Activated CD4-positive, alpha-beta memory T cell treated with anti-CD3 and anti-CD28 coated beads for 36 hours (primary cell): ENCODE measurements around the gene FAF1. TPM values are rescaled to one million over a fixed set of nuclear protein-coding genes. Genes with fewer than 3 reads are reported as not detected.
A peak's percentile ranks its signal among the peaks of the same experiment; 100 is the strongest.
"Not testable (repeated sequence)": the region's sequence is repeated elsewhere in the genome, so short reads cannot be mapped to it uniquely, and the experiment has no call there.

ENCODE experiments used
- CTCF ChIA-PET: fragments of 350-600 bp; sonication (Branson Sonifier 250); formaldehyde crosslinking; loops from one replicate; lab custom pipeline; 2021; ENCODE audit warnings: antibody characterized with exemption, inconsistent platforms; lab: Charles Lee
- POLR2A ChIA-PET: fragments of 350-600 bp; sonication (Branson Sonifier 250); formaldehyde crosslinking; loops from one replicate; lab custom pipeline; 2021; ENCODE audit warnings: antibody characterized with exemption; lab: Charles Lee
- DNase-seq: peaks from one replicate; pipeline ENCODE4 v3.0.0-alpha.2; 2020
- H3K27ac Mint-ChIP-seq: one replicate; pipeline ENCODE4 v1.8.0; 2021; ENCODE audit warnings: mixed read lengths
- H3K27me3 Mint-ChIP-seq: one replicate; pipeline ENCODE4 v1.8.0; 2021; ENCODE audit warnings: mixed read lengths
- H3K36me3 Mint-ChIP-seq: one replicate; pipeline ENCODE4 v1.8.0; 2021; ENCODE audit warnings: mixed read lengths
- H3K4me1 Mint-ChIP-seq: one replicate; pipeline ENCODE4 v1.8.0; 2021; ENCODE audit warnings: low read depth, mixed read lengths
- H3K4me3 Mint-ChIP-seq: one replicate; pipeline ENCODE4 v1.8.0; 2021; ENCODE audit warnings: mild to moderate bottlenecking, mixed read lengths
- H3K9me3 Mint-ChIP-seq: one replicate; pipeline ENCODE4 v1.8.0; 2021; ENCODE audit warnings: mixed read lengths
- intact Hi-C: fragments of 100-400 bp; cut with micrococcal nuclease; formaldehyde crosslinking; loops from one replicate; pipeline ENCODE4 v1.15.1; 2023
- total RNA-seq, 2 experiments: library from RNA; stranded (reverse); gene quantifications; one replicate each; pipeline ENCODE4 v1.2.3, GENCODE V29; 2021

Gene FAF1
- 10 to 100 TPM; 77.0 to 84.6 TPM for total RNA-seq

DNA sequence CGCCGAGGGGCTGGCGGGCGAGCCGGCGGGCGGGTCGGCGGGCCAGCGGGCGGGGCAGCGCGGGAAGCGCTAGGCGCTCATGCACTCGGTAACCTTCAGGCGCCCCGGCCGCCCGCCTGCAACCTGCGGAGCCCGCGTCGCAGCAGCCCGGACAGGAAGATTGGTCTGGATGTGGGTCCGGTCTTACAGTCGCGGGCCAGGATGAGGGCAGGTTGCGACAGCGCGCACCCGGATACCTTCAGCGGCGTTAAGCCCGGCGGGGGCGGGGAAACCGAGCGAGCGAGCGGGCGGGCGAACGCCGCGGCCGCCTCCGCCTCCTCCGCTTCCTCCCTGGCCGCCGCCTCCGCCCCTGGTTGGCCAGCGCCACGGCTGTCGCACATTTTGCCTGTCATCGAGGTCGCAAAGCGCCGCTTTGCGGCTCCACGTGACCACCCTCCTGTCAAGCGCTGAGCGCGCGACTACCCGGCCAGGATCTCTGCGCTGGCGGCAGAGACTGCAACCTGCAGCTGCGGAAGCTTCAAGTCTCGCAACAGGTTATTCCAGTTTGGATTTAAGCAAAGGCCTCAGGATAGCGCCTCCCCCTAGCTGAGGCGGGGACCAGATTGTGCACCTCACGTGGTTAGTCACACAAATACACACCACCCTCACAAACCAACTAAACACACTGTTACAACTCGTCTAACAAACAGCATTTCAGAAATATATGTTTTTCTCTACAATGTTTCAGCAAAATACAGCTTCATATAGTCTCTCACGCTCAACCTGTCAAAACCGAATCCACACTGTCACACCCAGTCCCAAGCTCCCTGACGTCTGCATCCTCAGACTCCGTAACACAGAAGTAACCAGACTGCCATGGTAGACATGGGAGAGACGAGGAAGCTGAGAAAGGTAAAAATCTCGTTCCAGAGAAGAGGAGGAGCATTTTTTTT is at the start of gene FAF1:
Gene FAF1, minus strand, starts transcription at position 355 of the 932 bp plus-strand sequence. CDS start 456 bp downstream, outside the sequence.
- peaks cover 1% of the 10 kb centered on the region for H3K36me3 Mint-ChIP-seq
- peaks cover 21% of the 10 kb centered on the region for H3K4me1 Mint-ChIP-seq
- peak within 1 kb of the TSS; percentile 85 for H3K4me3 Mint-ChIP-seq
- peak within 1 kb of the TSS; percentile 84 for H3K27ac Mint-ChIP-seq
- H3K9me3 Mint-ChIP-seq = no peaks in the 10 kb centered on the region
- H3K27me3 Mint-ChIP-seq = no peaks in the 10 kb centered on the region
- POLR2A ChIA-PET = interaction anchor here (0.6 to 1.6 kb wide), 3 partner anchors 10 to 106 kb away, joined by 3 to 20 read pairs (median 3); partner anchors contain the start of gene CDKN2C
- peak; percentile 98 for DNase-seq
- intact Hi-C loops = loop anchor here (1.0 to 10.0 kb wide), 5 partner anchors 8 to 915 kb away; partner anchors contain the start of genes DMRTA2, NRDC and RNF11
- CTCF ChIA-PET = interaction anchor here (1.1 to 3.8 kb wide), 5 partner anchors 9 to 228 kb away, joined by 4 to 25 read pairs (median 7); partner anchors contain the start of gene CDKN2C

DNA sequence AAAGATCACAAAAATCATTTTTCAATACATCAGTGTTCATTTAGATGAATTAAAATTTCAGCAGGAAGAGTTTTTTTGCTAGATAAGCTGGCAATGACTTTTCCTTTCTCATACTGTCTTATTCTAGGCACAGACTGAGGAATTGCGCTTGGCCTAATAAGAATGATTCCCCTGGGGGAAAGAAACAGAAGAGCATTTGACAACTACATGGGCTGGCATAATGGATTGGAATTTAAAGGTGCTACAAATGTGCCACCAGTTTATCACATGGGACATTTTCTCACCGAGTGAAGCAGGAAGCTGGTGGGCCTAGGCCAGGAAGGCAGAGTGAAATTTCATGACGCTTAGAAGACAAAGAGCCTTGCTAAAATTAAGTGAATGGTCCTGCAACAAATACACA is 49.3 kb upstream of the FAF1 start:
- ChIA-PET POLR2A (no interaction called here), CTCF (no interaction called here)
- Mint-ChIP-seq H3K36me3 (no peaks in the 10 kb centered on the region), H3K27me3 (no peaks in the 10 kb centered on the region), H3K4me3 (no peak overlapping the region), H3K27ac (no peak overlapping the region), H3K9me3 (peaks cover 7% of the 10 kb centered on the region), H3K4me1 (no peaks in the 10 kb centered on the region)
- intact Hi-C loops = no loop called here
- DNase-seq = no peak

DNA sequence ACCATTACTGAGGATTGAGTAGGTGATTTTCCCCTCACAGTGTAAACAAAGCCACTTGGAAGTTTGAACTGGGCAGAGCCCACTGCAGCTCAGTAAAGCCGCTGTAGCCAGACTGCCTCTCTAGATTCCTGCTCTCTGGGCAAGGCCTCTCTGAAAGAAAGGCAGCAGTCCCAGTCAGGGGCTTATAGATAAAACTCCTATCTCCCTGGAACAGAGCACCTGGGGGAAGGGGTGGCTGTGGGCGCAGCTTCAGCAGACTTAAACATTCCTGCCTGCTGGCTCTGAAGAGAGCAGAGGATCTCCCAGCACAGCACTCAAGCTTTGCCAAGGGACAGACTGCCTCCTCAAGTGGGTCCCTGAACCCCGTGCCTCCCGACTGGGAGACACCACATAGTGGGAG is 45.5 kb upstream of the FAF1 start:
- H3K36me3 Mint-ChIP-seq, H3K4me1 Mint-ChIP-seq, H3K9me3 Mint-ChIP-seq, CTCF ChIA-PET, H3K27me3 Mint-ChIP-seq, H3K4me3 Mint-ChIP-seq, POLR2A ChIA-PET, DNase-seq, H3K27ac Mint-ChIP-seq, intact Hi-C loops: not testable (repeated sequence)

DNA sequence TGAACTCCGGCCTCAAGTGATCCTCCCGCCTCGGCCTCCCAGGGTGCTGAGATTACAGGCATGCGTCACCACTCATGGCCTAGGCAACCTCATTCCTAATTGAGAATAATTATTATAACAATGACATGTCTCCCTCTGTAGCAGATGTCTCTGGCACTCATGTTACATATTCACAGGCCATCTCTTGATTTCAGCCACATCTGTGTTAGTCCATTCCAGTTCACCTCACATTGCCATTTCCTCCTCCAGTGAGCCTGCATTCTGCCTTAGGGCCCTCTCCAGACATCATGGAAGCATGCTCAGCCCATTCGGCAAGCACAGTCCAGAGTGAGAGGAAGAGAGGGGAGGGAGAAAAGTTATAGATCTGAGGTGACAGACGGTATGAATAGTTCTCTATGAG is 42.4 kb upstream of the FAF1 start:
- no peak overlapping the region for H3K27ac Mint-ChIP-seq
- intact Hi-C loops = no loop called here
- no peak for DNase-seq
- H3K9me3 Mint-ChIP-seq = no peaks in the 10 kb centered on the region
- no peaks in the 10 kb centered on the region for H3K36me3 Mint-ChIP-seq
- H3K4me3 Mint-ChIP-seq = no peak overlapping the region
- POLR2A ChIA-PET = no interaction called here
- CTCF ChIA-PET = no interaction called here
- H3K4me1 Mint-ChIP-seq = no peaks in the 10 kb centered on the region
- no peaks in the 10 kb centered on the region for H3K27me3 Mint-ChIP-seq

DNA sequence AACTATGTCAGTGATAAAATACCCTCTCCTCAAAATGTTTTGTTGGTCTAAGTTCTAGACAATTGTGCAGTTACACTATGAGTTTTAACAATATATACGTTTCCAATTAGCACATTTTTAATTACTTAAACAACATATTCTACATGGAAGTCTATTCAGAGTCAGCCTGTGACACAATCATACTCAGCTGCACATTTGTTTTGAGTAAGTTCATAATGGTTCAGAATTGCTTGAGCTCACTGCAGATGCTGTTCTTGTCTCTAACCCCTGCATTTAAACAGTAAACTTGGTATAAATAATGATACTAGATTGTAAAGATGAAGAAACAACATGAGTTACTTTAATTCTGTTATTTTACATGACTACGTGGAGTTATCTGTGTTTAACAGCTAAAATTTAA is 40.6 kb upstream of the FAF1 start:
- intact Hi-C loops = no loop called here
- POLR2A ChIA-PET = no interaction called here
- CTCF ChIA-PET = no interaction called here

DNA sequence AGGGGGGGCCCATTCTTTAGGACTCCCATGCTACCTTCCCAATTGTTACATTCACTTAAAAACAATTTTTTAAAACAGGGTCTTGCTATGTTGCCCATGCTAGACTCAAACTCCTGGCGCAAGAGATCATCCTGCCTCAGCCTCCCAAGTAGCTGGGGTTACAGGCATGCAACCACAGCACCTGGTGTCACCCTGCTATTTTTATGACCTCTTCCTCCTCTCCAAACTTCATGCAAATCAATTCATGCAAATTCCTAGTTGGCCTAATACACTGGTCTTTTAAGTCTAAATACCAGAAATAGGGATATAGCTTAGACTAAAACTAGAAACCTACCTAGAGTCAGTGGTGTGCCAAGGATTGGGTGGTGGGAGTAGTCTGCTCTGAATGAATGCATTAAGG is 40.1 kb upstream of the FAF1 start:
- H3K9me3 Mint-ChIP-seq = no peaks in the 10 kb centered on the region
- no peak for DNase-seq
- intact Hi-C loops = no loop called here
- no peaks in the 10 kb centered on the region for H3K27me3 Mint-ChIP-seq
- no peaks in the 10 kb centered on the region for H3K4me1 Mint-ChIP-seq
- H3K4me3 Mint-ChIP-seq = no peak overlapping the region
- POLR2A ChIA-PET = no interaction called here
- no peaks in the 10 kb centered on the region for H3K36me3 Mint-ChIP-seq
- CTCF ChIA-PET = no interaction called here
- no peak overlapping the region for H3K27ac Mint-ChIP-seq

More for the DNA sequence above, 40.6 kb upstream of the FAF1 start:
- Mint-ChIP-seq H3K27ac (no peak overlapping the region), H3K27me3 (no peaks in the 10 kb centered on the region), H3K4me1 (no peaks in the 10 kb centered on the region), H3K4me3 (no peak overlapping the region), H3K9me3 (no peaks in the 10 kb centered on the region), H3K36me3 (no peaks in the 10 kb centered on the region)
- DNase-seq = no peak

DNA sequence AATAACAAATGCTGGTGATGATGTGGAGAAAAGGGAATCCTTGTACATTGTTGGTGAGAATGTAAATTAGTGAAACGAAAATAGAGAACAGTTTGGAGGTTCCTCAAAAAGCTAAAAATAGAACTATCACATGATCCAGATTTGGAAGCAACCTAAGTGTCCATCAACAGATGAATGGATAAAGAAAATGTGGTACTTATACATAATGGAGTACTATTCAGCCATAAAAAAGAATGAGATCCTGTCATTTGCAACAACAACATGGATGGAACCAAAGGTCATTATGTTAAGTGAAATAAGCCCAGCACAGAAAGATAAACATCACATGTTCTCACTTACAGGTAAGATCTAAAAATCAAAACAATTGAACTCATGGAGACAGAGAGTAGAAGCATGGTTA is 39.3 kb upstream of the FAF1 start:
- POLR2A ChIA-PET, H3K27me3 Mint-ChIP-seq, H3K36me3 Mint-ChIP-seq, DNase-seq, H3K9me3 Mint-ChIP-seq, CTCF ChIA-PET, H3K4me3 Mint-ChIP-seq, H3K4me1 Mint-ChIP-seq, intact Hi-C loops, H3K27ac Mint-ChIP-seq: not testable (repeated sequence)

DNA sequence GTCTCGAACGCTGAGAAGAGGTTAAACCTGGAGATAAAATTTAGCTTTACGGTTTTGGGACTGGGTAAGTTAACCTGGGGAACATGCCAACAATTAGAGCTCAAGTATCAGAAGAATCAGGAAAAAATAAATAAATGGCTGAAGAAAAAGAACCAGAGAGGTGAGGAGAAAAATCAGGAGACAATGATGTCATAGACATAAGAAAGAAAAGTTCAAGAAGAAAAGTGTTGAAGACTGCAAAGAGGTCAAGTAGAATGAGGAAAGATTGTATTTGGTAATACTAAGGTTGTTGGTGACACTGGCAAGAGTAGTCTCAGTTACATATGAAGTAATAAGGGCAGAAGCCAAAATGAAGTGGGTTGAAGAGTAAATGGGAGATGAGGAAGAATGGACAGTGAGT is 36.0 kb upstream of the FAF1 start:
- Mint-ChIP-seq H3K4me1 (no peaks in the 10 kb centered on the region), H3K27ac (no peak overlapping the region), H3K36me3 (no peaks in the 10 kb centered on the region), H3K4me3 (no peak overlapping the region), H3K27me3 (no peaks in the 10 kb centered on the region), H3K9me3 (no peaks in the 10 kb centered on the region)
- no peak for DNase-seq
- CTCF ChIA-PET = interaction anchor here (1.0 to 1.5 kb wide), 5 partner anchors 28 to 301 kb away, joined by 3 to 6 read pairs (median 4); no protein-coding TSS in a partner anchor
- POLR2A ChIA-PET = no interaction called here
- intact Hi-C loops = no loop called here

DNA sequence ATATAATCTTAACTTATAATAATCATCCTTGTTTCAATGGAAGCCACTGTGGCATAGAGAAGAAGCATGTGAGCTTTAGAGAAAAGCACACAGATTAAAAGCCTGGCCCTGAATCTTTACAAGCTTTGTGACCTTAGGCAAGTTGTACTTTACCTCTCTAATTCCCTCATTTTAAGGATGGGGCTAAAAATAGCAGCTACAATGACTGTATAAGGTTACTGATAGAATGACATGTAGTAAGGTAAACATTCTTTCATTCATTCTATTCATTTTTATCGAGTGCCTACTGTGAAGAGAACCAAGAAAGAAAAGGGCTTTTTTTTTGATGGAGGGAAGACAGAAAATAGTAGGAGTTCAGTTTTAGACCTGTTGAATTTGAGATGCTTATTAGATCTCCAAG is 35.6 kb upstream of the FAF1 start:
- Mint-ChIP-seq H3K36me3 (no peaks in the 10 kb centered on the region), H3K9me3 (no peaks in the 10 kb centered on the region), H3K27me3 (no peaks in the 10 kb centered on the region), H3K4me3 (no peak overlapping the region), H3K4me1 (no peaks in the 10 kb centered on the region), H3K27ac (no peak overlapping the region)
- intact Hi-C loops = no loop called here
- ChIA-PET CTCF (interaction anchor here (1.0 to 1.5 kb wide), 5 partner anchors 27 to 301 kb away, joined by 3 to 6 read pairs (median 4); no protein-coding TSS in a partner anchor), POLR2A (no interaction called here)
- no peak for DNase-seq

DNA sequence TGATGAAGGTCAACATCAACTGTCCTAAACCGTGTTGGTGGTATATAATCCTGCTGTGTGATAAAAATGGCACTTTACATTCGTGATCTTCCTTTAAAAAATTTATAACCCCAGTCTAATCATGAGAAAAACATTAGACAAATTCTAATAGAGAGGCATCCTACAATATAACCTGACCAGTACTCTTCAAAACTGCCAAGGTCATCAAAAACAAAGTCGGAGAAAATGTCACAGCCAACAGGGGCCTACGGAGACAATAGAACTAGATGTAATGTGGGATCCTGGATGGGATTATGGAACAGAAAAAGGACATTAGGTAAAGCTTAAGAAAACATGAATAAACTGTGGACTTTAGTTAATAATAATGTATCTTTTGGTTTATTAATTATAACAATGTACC is 34.9 kb upstream of the FAF1 start:
- ChIA-PET POLR2A (no interaction called here), CTCF (interaction anchor here (1.0 to 1.5 kb wide), 3 partner anchors 26 to 302 kb away, joined by 4 to 6 read pairs (median 5); no protein-coding TSS in a partner anchor)
- H3K27me3 Mint-ChIP-seq = no peaks in the 10 kb centered on the region

DNA sequence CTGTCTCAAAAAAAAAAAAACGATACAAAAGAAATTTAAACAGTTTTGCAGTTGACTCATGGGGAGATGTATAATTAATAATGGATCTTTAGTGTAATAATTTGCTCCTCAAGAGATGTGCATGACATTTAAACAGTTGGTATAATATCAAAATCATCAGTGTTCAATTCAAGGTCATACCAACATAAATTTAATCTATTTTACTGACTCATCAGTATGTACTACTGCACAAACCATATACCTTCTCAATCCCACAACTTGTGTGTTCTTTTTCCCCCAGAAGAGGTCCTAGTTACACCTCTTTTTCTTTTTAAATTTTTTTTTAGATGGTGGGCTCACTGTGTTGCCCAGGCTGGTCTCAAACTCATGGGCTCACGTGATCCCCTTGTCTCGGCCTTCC is 33.6 kb upstream of the FAF1 start:
- H3K36me3 Mint-ChIP-seq = no peaks in the 10 kb centered on the region
- no peak overlapping the region for H3K4me3 Mint-ChIP-seq
- no peaks in the 10 kb centered on the region for H3K4me1 Mint-ChIP-seq
- no peak overlapping the region for H3K27ac Mint-ChIP-seq
- no peak for DNase-seq
- intact Hi-C loops = no loop called here
- no peaks in the 10 kb centered on the region for H3K27me3 Mint-ChIP-seq
- no peaks in the 10 kb centered on the region for H3K9me3 Mint-ChIP-seq
- POLR2A ChIA-PET = no interaction called here
- CTCF ChIA-PET = no interaction called here

More for the DNA sequence above, 34.9 kb upstream of the FAF1 start:
- Mint-ChIP-seq H3K27ac (no peak overlapping the region), H3K9me3 (no peaks in the 10 kb centered on the region), H3K4me3 (no peak overlapping the region), H3K36me3 (no peaks in the 10 kb centered on the region), H3K4me1 (no peaks in the 10 kb centered on the region)
- DNase-seq = no peak
- intact Hi-C loops = no loop called here

DNA sequence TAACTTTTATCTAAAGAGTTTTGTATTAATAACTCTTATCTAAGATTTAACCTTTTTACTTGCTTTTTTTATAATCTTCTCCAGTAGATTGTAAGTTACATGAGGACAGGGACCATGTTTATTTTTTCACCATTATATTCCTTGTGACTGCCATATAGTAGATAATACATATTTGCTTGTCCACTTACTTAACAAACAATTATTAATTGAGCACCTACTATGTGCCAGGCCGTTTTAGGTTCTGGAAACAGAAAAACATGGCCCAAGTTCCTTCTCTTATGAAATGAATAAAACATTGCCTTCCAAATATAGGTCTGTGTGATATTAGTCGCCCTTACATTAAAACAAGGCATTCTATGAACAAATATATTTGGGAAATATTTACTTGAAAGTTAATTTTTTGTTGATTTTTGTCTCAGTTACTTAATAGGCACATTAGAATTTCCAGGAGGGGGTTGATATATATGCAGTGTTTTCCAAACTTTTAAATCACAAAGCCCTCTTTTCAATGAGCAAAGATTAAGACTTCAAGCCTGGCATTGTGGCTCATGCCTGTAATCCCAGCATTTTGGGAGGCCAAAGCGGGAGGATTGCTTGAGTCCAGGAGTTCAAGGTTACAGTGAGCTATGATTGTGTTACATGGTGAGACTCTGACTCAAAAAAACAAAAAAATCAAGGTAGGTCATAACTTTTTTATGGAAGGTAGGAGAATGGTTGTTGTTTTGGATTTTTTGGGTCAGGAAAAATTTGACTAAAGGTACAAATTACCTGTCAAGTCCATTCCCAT is 32.7 kb upstream of the FAF1 start:
- POLR2A ChIA-PET = no interaction called here
- H3K27me3 Mint-ChIP-seq = no peaks in the 10 kb centered on the region
- H3K4me1 Mint-ChIP-seq = no peaks in the 10 kb centered on the region
- CTCF ChIA-PET = no interaction called here
- no peak overlapping the region for H3K27ac Mint-ChIP-seq
- no peaks in the 10 kb centered on the region for H3K36me3 Mint-ChIP-seq
- no peak overlapping the region for H3K4me3 Mint-ChIP-seq
- no peaks in the 10 kb centered on the region for H3K9me3 Mint-ChIP-seq
- no peak for DNase-seq
- intact Hi-C loops = no loop called here
